ENCODE results near the gene LUC7L.
"Not testable (repeated sequence)": the region's sequence is repeated elsewhere in the genome, so short reads cannot be mapped to it uniquely, and the experiment has no call there.

LUC7L gene

DNA sequence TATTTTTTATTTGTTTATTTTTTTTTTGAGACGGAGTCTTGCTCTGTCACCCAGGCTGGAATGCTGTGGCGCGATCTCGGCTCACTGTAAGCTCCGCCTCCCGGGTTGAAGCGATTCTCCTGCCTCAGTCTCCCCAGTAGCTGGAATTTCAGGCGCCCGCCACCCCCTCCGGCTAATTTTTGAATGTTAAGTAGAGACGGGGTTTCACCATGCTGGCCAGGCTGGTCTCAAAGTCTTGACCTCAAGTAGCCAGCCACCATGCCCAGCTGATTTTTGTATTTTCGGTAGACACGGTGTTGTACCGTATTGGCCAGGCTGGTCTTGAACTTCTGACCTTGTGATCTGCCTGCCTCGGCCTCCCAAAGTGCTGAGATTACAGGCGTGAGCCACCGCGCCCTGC is 1.1 kb upstream of the LUC7L start:
- DNase-seq, result not testable (repeated sequence)

DNA sequence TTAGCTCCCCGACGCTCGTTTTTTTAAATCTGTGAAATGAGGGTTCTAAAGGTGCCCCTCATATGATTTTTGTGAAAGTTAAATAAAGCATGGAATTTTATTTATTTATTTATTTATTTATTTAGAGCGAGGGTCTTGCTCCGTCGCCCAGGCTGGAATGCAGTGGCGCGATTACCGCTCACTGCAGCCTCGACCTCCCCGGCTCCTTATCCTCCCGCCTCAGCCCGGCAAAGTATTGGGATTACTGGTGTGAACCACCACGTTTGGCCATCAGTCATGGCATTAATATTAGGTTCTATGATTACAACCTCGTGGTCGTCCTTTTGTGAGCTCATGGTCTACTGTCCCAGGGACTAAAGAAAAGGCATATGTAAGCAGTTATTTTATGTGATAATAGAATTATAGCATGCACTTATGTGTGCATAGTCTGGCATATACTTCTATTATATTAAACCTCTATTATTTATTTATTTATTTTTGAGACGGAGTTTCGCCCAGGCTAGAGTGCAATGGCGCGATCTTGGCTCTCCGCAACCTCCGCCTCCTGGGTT is 557 bp upstream of the LUC7L start:
- no peak for DNase-seq

DNA sequence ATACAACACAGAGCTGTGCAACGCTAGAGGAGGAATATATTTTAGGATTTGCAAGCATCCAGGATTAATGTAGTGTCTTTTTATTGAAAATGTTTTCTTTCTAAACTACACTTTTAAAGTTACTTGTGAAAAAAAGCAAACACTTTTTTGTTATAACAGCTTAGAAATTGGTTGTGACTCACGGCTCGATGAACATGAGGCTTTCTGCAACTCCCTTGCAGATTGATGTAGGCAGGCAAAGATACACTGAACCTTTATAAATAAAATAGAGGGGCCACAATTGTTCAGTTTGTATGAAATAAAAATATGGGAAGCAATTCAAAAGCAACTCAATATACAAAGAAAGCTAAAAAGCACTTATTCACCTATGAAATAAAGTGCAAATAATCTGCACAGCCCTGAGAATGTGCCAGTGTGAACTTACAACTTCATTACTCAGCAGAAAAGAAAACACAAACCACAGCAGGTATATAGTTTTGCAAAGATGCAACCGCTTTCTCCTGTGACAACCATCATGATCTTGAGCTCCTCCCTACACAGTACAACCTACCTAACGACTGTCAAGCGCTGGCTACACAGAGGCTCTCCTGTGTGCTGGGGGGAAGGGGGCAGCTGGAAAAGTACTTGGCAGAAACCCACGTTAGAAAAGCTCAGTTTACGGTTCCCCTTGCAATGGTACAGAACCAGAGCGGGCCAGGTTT is 948 bp downstream of the LUC7L start:
- no peak for DNase-seq

DNA sequence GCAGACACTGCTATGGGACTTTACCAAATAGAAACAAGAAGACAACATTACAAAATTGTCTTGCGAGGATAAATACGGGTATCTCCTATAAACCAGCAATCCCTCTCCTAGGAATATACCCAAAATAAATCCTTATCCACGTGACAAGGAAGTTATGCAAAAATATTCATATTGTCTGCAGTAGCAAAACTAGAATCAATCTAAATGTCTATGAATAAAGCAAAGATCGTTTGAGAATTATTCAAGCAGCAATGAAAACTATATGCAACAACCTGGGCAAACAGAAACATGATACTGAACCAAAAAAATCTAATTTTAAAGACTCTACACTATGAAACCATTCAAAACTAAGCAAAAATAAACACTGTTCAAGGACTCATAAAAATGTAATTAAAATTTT is 9.2 kb downstream of the LUC7L start:
- DNase-seq, result no peak

GRCh38 chr16:212999-213398 is 16.2 kb downstream of the LUC7L start:
- no peak for DNase-seq

DNA sequence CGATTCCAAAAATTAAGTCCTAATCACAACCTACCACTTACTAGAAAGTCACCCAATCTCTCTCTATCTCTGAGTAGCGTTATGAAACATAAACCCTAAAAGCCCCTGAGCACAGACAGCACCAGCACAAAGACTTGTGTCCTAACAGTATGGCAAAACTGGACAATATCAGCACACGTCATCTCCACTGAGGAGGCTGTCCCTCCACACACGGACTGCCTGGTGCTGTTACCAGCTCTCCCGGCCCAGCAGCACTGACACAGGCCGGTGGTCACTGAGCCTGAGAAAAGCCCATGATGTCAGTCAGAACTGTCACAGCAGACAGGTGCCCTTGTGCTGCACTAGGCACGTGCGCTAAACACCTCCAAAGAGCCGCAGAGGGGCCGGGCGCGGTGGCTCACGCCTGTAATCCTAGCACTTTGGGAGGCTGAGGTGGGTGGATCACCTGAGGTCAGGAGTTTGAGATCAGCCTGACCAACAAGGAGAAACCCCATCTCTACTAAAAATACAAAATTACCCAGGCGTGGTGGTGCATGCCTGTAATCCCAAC is 17.5 kb downstream of the LUC7L start:
- DNase-seq, result not testable (repeated sequence)

DNA sequence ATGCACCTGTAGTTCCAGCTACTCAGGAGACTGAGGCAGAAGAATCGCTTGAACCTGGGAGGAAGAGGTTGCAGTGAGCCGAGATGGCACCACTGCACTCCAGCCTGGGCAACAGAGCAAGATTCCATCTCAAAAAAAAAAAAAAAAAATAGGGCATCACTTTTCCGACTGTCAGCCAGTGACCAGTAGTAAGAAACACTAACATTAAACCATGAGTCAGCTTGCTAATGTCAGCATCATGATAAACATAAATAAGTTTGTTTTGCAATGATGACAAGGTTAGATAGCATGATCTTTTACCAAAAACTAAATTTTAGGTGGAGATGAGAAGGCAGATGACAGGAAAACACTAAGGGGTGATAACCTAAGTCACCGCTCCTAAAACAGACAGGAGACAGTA is 19.9 kb downstream of the LUC7L start:
- not testable (repeated sequence) for DNase-seq

DNA sequence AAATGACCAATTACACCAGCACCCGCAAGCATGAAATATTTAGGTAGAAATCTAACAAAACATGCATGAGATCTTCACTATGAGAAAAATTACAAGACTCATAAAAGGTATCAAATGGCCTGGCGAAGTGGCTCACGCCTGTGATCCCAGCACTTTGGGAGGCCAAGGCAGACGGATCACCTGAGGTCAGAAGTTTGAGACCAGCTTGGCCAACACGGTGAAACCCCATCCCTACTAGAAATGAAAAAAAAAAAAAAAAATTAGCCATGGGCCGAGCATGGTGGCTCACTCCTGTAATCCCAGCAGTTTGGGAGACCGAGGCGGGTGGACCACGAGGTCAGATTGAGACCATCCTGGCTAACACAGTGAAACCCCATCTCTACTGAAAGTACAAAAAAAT is 25.2 kb downstream of the LUC7L start:
- not testable (repeated sequence) for DNase-seq

GRCh38 chr16:203246-203645 is 26.0 kb downstream of the LUC7L start:
- no peak for DNase-seq

DNA sequence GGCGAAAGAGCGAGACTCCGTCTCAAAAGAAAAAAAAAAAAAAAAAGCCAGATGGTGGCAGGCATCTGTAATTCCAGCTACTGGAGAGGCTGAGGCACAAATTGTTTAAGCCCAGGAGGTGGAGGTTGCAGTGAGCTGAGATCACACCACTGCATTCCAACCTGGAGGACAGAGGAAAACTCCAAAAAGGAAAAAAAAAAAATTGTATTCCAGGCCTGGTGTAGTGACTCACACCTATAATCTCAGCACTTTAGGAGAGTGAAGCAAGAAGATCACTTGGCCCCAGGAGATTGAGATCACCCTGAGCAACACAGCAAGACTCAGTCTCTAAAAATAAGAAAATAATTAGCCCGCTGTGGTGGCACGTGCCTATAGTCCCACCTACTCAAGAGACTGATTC is 28.9 kb downstream of the LUC7L start:
- no peak for DNase-seq

DNA sequence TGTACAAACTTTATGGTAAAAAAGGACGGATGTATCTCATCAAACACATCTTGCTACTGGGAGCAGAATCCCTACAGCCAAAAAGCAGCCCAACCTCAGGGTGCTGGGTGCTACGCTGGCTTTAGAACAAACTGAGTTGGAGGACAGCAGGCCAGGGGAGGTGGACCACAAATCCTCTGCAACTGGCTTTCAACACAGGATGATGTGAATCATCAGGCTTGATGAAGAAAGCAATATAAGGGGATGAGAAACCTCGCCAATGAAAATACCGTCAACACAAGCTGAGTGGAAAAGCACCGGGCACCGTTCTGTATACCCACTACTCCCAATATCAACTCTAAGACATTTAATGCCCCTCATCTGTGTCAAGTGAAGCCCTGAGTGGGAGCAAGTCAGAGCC is 34.7 kb downstream of the LUC7L start:
- no peak for DNase-seq

DNA sequence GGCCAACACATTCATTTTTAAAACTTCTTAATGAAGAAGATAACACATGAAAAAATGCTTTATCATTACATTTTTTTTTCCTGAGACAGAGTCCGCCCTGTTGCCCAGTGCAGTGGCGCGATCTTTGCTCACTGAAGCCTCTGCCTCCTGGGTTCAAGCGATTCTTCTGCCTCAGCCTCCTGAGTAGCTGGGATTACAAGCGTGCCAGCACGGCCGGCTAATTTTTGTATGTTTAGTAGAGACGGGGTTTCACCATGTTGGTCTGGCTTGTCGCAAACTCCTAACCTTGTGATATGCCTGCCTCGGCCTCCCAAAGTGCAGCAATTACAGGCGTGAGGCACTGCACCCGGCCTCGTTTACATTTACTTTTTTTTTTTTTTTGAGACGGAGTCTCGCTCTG is 35.8 kb downstream of the LUC7L start:
- no peak for DNase-seq

GRCh38 chr16:192686-193085 is 36.6 kb downstream of the LUC7L start:
- DNase-seq, result no peak

DNA sequence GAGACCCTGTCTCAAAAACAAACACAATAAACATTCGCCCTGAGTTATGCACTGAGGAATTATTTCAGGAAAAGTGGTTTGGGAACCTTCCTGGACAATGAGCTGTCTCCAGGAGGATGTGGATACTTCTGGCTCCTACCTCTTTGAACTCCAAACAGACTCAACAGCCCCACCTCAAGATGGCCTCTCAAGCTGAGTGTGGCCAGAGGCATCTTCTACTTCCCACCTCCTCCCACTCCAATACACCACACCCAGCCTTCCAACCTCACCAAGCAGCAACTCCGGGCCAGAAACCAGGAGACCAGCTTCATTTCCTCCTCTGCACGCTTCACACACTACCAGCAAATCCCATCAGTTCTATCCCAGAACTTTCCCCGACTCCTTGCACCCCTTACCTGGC is 37.4 kb downstream of the LUC7L start:
- no peak for DNase-seq

DNA sequence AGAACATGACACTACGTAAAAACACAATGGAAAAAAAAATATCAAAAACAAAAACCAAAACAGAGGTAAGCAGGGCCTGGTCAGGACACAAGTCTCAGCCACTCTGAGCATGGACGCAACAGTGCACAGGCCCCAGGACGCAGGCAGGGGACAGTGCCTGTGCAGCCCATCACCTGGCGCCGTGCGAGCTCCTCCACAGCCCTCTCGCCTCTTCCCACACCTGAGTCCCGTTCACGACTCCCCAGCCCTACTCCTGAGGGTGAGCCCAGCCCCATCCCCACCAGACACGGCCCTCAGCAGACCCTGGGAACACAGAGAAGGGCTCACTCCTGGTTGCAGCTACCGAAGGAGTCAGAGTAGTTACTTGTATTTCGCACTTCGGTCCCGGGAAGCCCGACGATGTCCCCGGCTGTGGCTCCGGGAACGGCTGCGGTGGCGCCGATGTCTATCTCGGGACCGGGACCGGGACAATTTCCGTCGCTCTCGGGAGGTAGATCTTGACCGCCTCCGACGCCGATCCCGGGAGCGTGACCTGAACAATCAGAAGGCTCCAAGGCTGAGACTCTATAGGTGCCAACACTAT is 39.6 kb downstream of the LUC7L start:
- DNase-seq, result no peak

DNA sequence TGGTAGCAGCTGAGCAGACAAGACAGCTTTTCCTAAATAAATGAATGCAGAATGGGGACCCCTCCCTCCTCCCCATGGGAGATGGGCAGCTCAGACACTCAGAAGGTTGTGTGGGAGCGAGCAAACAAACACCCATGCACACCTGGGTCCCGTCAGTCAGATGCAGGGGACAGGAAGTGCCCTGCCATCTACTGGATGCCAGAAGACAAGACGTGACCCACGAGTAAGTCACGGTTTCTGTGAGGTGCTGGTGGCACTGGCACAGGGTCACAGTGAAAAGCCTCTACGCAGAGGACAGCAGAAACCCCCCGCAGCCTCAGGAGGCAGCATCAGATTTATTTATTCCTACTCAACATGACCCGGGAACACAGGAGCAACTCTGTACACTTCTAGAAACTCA is 40.6 kb downstream of the LUC7L start:
- no peak for DNase-seq

GRCh38 chr16:187330-187729 is 41.9 kb downstream of the LUC7L start:
- DNase-seq, result no peak

DNA sequence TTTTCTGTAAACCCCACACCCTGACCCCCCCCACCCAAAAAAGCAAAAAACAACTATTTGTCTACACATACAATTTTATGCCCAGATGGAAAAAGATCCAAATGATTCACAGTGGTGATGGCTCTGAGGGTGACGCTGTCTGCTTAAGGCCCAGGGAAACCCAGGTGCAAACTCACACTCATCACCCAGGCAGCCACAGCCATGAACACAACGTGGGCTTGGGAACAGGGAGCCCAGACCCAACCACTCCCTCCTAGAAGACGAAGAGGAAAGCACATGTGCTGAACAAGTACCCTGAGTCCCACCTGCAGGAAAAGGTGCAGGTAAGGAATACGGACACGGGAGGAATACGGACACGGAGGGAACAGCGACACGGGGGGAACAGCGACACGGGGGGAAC is 43.6 kb downstream of the LUC7L start:
- no peak for DNase-seq

DNA sequence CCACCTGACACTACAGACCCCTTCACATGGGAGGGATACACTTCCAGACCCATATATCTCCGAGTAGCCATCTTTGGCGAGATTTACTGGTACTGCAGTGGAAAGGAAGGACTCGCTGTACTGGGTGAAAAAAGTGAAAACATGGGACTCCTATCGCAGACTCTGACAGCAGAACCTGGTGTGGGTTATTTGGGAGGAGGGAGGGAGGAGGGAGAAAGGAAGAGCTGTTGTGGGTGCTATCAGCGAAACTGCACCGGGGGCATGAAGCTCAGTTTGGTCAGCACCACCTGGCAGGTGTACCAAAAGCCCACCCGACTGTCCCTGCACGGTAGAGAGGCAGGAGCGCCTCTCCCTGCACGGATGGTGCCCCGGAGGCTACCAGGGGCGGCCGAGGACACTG is 44.0 kb downstream of the LUC7L start:
- DNase-seq, result no peak

DNA sequence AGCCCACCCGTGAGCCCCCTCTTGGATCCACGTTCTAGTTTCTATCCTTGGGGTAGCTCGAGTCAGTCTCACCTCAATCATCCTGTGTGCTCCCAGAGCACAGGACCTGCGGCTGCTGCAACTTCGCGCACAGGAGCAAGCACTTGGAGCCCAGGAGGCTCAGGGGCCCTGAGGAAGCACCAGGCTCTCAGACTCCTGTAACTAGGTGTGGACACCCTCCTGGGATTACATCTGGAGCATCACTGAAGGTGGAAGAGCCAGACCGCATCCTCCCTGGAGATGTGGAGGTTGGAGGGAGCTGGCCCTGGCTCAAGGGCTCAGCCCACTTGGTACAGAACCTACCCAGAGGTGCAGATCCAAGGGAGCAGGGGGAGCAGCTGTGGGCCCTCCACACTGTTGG is 46.2 kb downstream of the LUC7L start:
- DNase-seq, result no peak

DNA sequence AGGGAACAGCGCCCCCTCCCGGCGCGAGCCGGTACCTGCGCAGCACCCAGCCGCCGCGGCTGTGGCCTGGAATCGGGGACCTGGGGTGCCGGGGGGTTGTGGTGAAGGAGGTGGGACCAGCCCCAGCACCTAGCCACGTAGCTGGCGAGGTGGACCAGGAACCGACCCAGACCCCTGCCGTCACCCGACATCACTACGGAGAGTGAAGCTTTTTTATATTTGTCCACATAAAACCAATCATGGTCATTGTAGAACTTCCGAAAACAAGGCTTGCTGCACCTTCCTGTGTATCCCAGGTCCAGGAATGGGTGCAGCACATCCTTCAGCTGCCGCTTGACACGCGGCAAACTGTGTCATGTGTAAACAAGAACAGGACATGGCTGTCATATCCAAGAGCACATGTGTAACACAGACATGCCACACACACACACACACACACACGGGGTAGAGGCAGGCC is 47.7 kb downstream of the LUC7L start:
- DNase-seq, result peak in 30 of 51 donors; percentile 4 to 78 (median 28)

DNA sequence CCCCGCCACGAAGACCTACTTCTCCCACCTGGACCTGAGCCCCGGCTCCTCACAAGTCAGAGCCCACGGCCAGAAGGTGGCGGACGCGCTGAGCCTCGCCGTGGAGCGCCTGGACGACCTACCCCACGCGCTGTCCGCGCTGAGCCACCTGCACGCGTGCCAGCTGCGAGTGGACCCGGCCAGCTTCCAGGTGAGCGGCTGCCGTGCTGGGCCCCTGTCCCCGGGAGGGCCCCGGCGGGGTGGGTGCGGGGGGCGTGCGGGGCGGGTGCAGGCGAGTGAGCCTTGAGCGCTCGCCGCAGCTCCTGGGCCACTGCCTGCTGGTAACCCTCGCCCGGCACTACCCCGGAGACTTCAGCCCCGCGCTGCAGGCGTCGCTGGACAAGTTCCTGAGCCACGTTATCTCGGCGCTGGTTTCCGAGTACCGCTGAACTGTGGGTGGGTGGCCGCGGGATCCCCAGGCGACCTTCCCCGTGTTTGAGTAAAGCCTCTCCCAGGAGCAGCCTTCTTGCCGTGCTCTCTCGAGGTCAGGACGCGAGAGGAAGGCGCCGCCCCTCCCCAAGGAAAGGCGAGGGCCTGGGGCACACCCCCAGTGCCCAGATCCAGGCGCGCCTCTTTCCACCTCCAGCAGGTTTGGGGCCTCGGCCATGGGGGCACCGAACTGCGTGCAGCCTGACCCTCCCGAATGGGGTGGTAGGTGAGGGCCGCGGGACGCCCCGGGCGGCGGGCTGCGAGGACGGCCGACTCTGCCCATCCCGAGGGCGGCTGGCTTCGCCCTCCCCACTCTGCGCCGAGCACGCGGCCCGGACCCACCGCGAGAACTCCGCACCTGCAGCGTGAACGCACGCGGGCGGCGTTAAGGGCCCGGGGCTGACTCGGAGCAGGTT is 48.3 kb downstream of the LUC7L start:
- DNase-seq, result peak in 16 of 51 donors; percentile 4 to 65 (median 34)

All from hypothalamus (tissue), 51 donors.